Neural progenitor cell (in vitro differentiated cells): ENCODE data around the gene BATF.

Experiments
- CTCF ChIP-seq: fragments of 200-600 bp; sonication (generic); IDR thresholded peaks from 2 replicates; pipeline ENCODE4 v1.5.1; 2017; ENCODE audit warnings: antibody characterized with exemption, mild to moderate bottlenecking
- EZH2 ChIP-seq: fragments of 200-600 bp; sonication (generic); IDR thresholded peaks from 2 replicates; pipeline ENCODE4 v1.6.1; 2017; ENCODE audit warnings: antibody characterized with exemption, mild to moderate bottlenecking, moderate library complexity
- EZH2phosphoT487 ChIP-seq: fragments of 200-600 bp; sonication (generic); IDR thresholded peaks from 2 replicates; pipeline ENCODE4 v1.6.1; 2017; ENCODE audit warnings: antibody characterized with exemption

DNA sequence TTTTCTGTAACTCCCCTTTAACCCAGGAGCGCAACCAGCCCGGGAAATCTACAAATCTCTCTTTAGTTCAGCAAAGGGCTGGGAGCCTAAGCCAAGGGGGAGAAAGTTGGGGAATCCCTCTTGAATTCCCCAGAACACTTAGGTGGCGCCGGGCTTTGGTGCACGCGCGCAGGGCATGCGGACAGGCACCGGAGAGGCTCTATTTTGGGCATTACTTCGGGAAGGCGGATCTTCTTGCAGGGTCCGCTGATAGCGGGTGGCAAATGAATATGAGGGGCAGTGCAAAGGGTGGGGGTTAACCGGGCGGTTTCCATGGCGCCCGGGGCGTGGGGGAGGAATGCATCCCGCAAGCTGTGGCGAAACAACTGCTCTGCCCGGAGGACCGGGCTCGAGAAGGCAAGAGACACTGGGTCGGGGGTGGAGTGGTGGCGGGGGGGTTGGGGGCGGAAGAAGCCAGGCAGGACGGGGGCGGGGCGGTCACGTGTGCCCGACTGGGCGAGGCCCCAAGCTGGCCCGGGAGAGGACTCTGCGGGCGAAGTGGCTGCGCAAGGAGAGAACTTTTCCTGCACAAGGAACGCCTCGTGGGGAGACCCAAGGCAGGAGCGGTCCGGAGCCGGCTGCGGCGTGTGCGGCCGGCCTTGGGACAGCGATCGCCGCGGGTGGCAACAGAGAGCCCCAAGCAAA lies 56.0 kb downstream of the BATF start, which contains the start of gene FLVCR2:
- no peak for TF ChIP-seq CTCF
- TF ChIP-seq EZH2 = no peak
- no peak for TF ChIP-seq EZH2phosphoT487
